ENCODE data around the gene PLSCR1.
"Not testable (repeated sequence)": the region's sequence is repeated elsewhere in the genome, so short reads cannot be mapped to it uniquely, and the experiment has no call there.

PLSCR1 gene

GRCh38 chr3:146532406-146532805 lies 12.0 kb downstream of the PLSCR1 start:
- no peak for TF ChIP-seq CTCF (IDR thresholded peaks at IDR 0.05; ENCODE audit: low read depth, low read length)
- H3K4me3 ChIP-seq (replicated peaks in 1 of 2; ENCODE audit: low read depth in 2 of 2, low read length in 2 of 2) = no peak overlapping the region
- no peak for DNase-seq (ENCODE audit: low read depth in 2 of 2)

GRCh38 chr3:146530609-146531008 lies 13.8 kb downstream of the PLSCR1 start:
- TF ChIP-seq CTCF (IDR thresholded peaks at IDR 0.05; ENCODE audit: low read depth, low read length) = no peak

GRCh38 chr3:146529021-146529420 lies 15.4 kb downstream of the PLSCR1 start:
- no peak for TF ChIP-seq CTCF (IDR thresholded peaks at IDR 0.05; ENCODE audit: low read depth, low read length)
- H3K4me3 ChIP-seq (replicated peaks in 1 of 2; ENCODE audit: low read depth in 2 of 2, low read length in 2 of 2) = no peak overlapping the region
- DNase-seq (ENCODE audit: low read depth in 2 of 2) = peak in 1 of 2 donors; percentile 80

More at GRCh38 chr3:146530609-146531008, 13.8 kb downstream of the PLSCR1 start:
- peak in 1 of 2 donors; percentile 59 for DNase-seq (ENCODE audit: low read depth in 2 of 2)
- no peak overlapping the region for H3K4me3 ChIP-seq (replicated peaks in 1 of 2; ENCODE audit: low read depth in 2 of 2, low read length in 2 of 2)

- H3K4me3 ChIP-seq (replicated peaks in 1 of 2; ENCODE audit: low read depth in 2 of 2, low read length in 2 of 2) = no peak overlapping the region
- TF ChIP-seq CTCF (IDR thresholded peaks at IDR 0.05; ENCODE audit: low read depth, low read length) = no peak
- DNase-seq (ENCODE audit: low read depth in 2 of 2) = peak in 1 of 2 donors; percentile 48
These were observed 19.4 kb downstream of the PLSCR1 start for GRCh38 chr3:146524961-146525360.

GRCh38 chr3:146523531-146523930 lies 20.9 kb downstream of the PLSCR1 start:
- H3K4me3 ChIP-seq (replicated peaks in 1 of 2; ENCODE audit: low read depth in 2 of 2, low read length in 2 of 2) = no peak overlapping the region
- DNase-seq (ENCODE audit: low read depth in 2 of 2) = no peak
- no peak for TF ChIP-seq CTCF (IDR thresholded peaks at IDR 0.05; ENCODE audit: low read depth, low read length)

GRCh38 chr3:146522174-146523158 lies 21.9 kb downstream of the PLSCR1 start:
- not testable (repeated sequence) for DNase-seq (ENCODE audit: low read depth in 2 of 2); H3K4me3 ChIP-seq (replicated peaks in 1 of 2; ENCODE audit: low read depth in 2 of 2, low read length in 2 of 2)

GRCh38 chr3:146521394-146521793 lies 23.0 kb downstream of the PLSCR1 start:
- DNase-seq (ENCODE audit: low read depth in 2 of 2) = no peak
- TF ChIP-seq CTCF (IDR thresholded peaks at IDR 0.05; ENCODE audit: low read depth, low read length) = no peak
- H3K4me3 ChIP-seq (replicated peaks in 1 of 2; ENCODE audit: low read depth in 2 of 2, low read length in 2 of 2) = no peak overlapping the region

Measured in cardiac fibroblast (primary cell).